B cell (primary cell): ENCODE measurements around the gene MTHFD1L. TPM values are rescaled to one million over a fixed set of nuclear protein-coding genes. Genes with fewer than 3 reads are reported as not detected.

ENCODE experiments used
- ATAC-seq: fragments of 200-7000 bp; cut with Tn5 transposase; one replicate; pipeline ENCODE4 v1.10.0; 2021; ENCODE audit warnings: low read depth, mild to moderate bottlenecking, moderate number of reproducible peaks, moderate library complexity
- CTCF ChIA-PET: fragments of 350-600 bp; sonication (Branson Sonifier 250); formaldehyde crosslinking; loops from one replicate; lab custom pipeline; 2021; ENCODE audit warnings: antibody characterized with exemption, inconsistent platforms; lab: Charles Lee
- POLR2A ChIA-PET: fragments of 350-600 bp; sonication (Branson Sonifier 250); formaldehyde crosslinking; loops from one replicate; lab custom pipeline; 2021; ENCODE audit warnings: antibody characterized with exemption; lab: Charles Lee
- DNase-seq: peaks from one replicate; pipeline ENCODE4 v3.0.0; 2013
- H2AFZ ChIP-seq: 2 replicates; pipeline ENCODE4 v1.6.1; 2012; ENCODE audit warnings: mild to moderate bottlenecking, low read depth, low read length; ENCODE audit not compliant: insufficient read depth, poor library complexity, severe bottlenecking
- H3K27ac ChIP-seq, 2 donors: 1 replicate in 1 of 2; 2 replicates in 1 of 2; pipeline ENCODE4 v1.5.1; 2012 to 2013; ENCODE audit warnings: low read length in 2 of 2, mild to moderate bottlenecking in 2 of 2, moderate library complexity in 1 of 2
- H3K27me3 ChIP-seq, 4 experiments: fragments of 200-600 bp in 1 of 4; sonication (generic) in 1 of 4; replicated peaks in 1 of 4; 1 replicate in 2 of 4; 2 replicates in 2 of 4; pipeline versions ENCODE4 v1.6.1 to v1.7.0; 2013 to 2016; ENCODE audit warnings: low read length in 3 of 4, mild to moderate bottlenecking in 2 of 4, mixed read lengths in 1 of 4, moderate library complexity in 1 of 4; ENCODE audit not compliant: insufficient read depth in 4 of 4, control insufficient read depth in 3 of 4; ENCODE audit errors: control extremely low read depth in 1 of 4
- H3K36me3 ChIP-seq, 2 experiments: replicated peaks in 1 of 2; 1 replicate in 1 of 2; 2 replicates in 1 of 2; pipeline versions ENCODE4 v1.6.1 to v1.7.1; 2013; ENCODE audit warnings: low read length in 1 of 2; ENCODE audit not compliant: insufficient read depth in 2 of 2, control insufficient read depth in 1 of 2; ENCODE audit errors: control extremely low read depth in 1 of 2, extremely low read depth in 1 of 2
- H3K4me1 ChIP-seq, 2 donors: fragments of 200-600 bp in 1 of 2; sonication (generic) in 1 of 2; 1 replicate in 1 of 2; 2 replicates in 1 of 2; pipeline versions ENCODE4 v1.5.1 to v1.6.1; 2013 to 2017; ENCODE audit warnings: low read length in 2 of 2; ENCODE audit not compliant: control insufficient read depth in 2 of 2, insufficient read depth in 2 of 2
- H3K4me2 ChIP-seq: replicated peaks from 2 replicates; pipeline ENCODE3; 2012; ENCODE audit warnings: mild to moderate bottlenecking, low read depth, low read length; ENCODE audit not compliant: poor library complexity, severe bottlenecking
- H3K4me3 ChIP-seq, 5 experiments: fragments of 200-600 bp in 1 of 5; sonication (generic) in 1 of 5; 1 replicate in 3 of 5; 2 replicates in 2 of 5; pipeline versions ENCODE4 v1.5.1 to v1.7.0; 2011 to 2016; ENCODE audit warnings: low read length in 4 of 5, mild to moderate bottlenecking in 4 of 5, low read depth in 2 of 5, control low read depth in 1 of 5, moderate library complexity in 1 of 5; ENCODE audit not compliant: insufficient read depth in 1 of 5; ENCODE audit errors: control extremely low read depth in 1 of 5, extremely low read depth in 1 of 5
- H3K79me2 ChIP-seq: fragments of 200-600 bp; sonication (generic); one replicate; pipeline ENCODE4 v1.6.0; 2016; ENCODE audit warnings: low read length; ENCODE audit not compliant: control insufficient read depth, insufficient read depth
- H3K9ac ChIP-seq: fragments of 200-600 bp; sonication (generic); 2 replicates; pipeline ENCODE4 v1.6.1; 2017; ENCODE audit warnings: mild to moderate bottlenecking, low read length, moderate library complexity
- H3K9me3 ChIP-seq, 3 donors: one replicate each; pipeline versions ENCODE4 v1.6.1 to v1.7.1; 2013; ENCODE audit warnings: low read length in 2 of 3; ENCODE audit not compliant: control insufficient read depth in 2 of 3, insufficient read depth in 1 of 3; ENCODE audit errors: control extremely low read depth in 1 of 3
- H4K20me1 ChIP-seq: 2 replicates; pipeline ENCODE4 v1.6.0; 2012; ENCODE audit warnings: mild to moderate bottlenecking, low read length; ENCODE audit not compliant: insufficient read depth, control insufficient read depth, poor library complexity, severe bottlenecking
- H3K27ac Mint-ChIP-seq: one replicate; pipeline ENCODE4 v1.8.0; 2021; ENCODE audit warnings: mixed read lengths
- H3K27me3 Mint-ChIP-seq: one replicate; pipeline ENCODE4 v1.8.0; 2021; ENCODE audit warnings: mixed read lengths
- H3K4me1 Mint-ChIP-seq: one replicate; pipeline ENCODE4 v1.8.0; 2021; ENCODE audit warnings: mixed read lengths
- H3K4me3 Mint-ChIP-seq: one replicate; pipeline ENCODE4 v1.8.0; 2021; ENCODE audit warnings: mixed read lengths
- H3K9me3 Mint-ChIP-seq: one replicate; pipeline ENCODE4 v1.8.0; 2022; ENCODE audit warnings: mixed read lengths; ENCODE audit not compliant: insufficient read depth
- EZH2 ChIP-seq: IDR thresholded peaks from 2 replicates; pipeline ENCODE4 v1.6.1; 2012; ENCODE audit warnings: borderline replicate concordance, low read depth, mild to moderate bottlenecking, moderate library complexity, low read length; ENCODE audit not compliant: insufficient read depth, poor library complexity, severe bottlenecking
- WGBS: methylation state at CpG from one replicate; pipeline ENCODE4 v1.1.5; 2013; ENCODE audit warnings: missing lambda C conversion rate; ENCODE audit not compliant: insufficient coverage; 5-methylcytosine and 5-hydroxymethylcytosine counted together
- intact Hi-C: fragments of 100-400 bp; cut with micrococcal nuclease; formaldehyde crosslinking; loops from one replicate; pipeline ENCODE4 v1.10.0; 2022
- polyA plus RNA-seq: library from polyadenylated mRNA; depleted of rRNA; stranded (reverse); fragments of >200 nt; gene quantifications from 2 replicates; pipeline ENCODE4 v1.2.3, GENCODE V29; 2012
- total RNA-seq, 2 donors: library from RNA; stranded (reverse); fragments of 120-200 nt in 1 of 2; gene quantifications; 1 replicate in 1 of 2; 2 replicates in 1 of 2; pipeline versions ENCODE4 v1.2.3 to v1.2.4, GENCODE V29; 2013 to 2022
- TF ChIP-seq, protein P1 (sequence below): fragments of 200-600 bp; IDR thresholded peaks from one replicate; pipeline ENCODE4 v1.8.0; 2022; ENCODE audit warnings: antibody characterized with exemption, mild to moderate bottlenecking

The MTHFD1L gene
- total and polyA plus RNA-seq, 2 donors (not counting 1 experiment from before 2014, with no cell fraction given): 2.9 to 16.1 TPM

DNA sequence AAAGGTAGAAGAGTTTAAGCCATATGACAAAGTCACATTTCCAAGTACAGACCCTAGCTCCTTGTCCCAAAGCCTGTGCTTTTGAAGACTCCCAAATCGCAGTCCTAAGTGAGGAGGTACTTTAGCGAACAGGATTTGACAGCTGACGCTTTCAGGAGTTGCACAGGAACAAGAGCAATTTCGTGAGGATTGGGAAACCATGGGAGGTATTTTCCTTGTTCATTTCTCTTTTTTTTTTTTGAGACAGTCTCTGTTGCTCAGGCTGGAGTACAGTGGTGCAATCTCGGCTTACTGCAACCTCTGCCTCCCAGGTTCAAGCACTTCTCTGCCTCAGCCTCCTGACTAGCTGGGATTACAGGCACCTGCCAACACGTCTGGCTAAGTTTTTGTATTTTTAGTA, 150.6 kb downstream of the MTHFD1L start:
- WGBS: no CpG with 5 or more reads among the region's 6 CpGs
- Histone ChIP-seq H3K4me2 (no peak overlapping the region), H3K27me3 (no peaks in the 10 kb centered on the region), H3K36me3 (no peaks in the 10 kb centered on the region), H3K9ac (no peak overlapping the region), H3K27ac (no peak overlapping the region), H2AFZ (no peak overlapping the region), H3K4me3 (no peak overlapping the region), H4K20me1 (no peaks in the 10 kb centered on the region), H3K79me2 (no peaks in the 10 kb centered on the region), H3K9me3 (no peaks in the 10 kb centered on the region), H3K4me1 (peaks cover 0 to 4% of the 10 kb centered on the region in 2 donors)
- ChIA-PET POLR2A (no interaction called here), CTCF (interaction anchor here (3.0 to 8.3 kb wide), 4 partner anchors 11 to 318 kb away, joined by 17 to 100 read pairs (median 18); no protein-coding TSS in a partner anchor)
- DNase-seq (no peak), ATAC-seq (no peak)
- Mint-ChIP-seq H3K4me1 (peaks cover 3% of the 10 kb centered on the region), H3K4me3 (no peak overlapping the region), H3K27me3 (no peaks in the 10 kb centered on the region), H3K27ac (no peak overlapping the region), H3K9me3 (no peaks in the 10 kb centered on the region)
- intact Hi-C loops: no loop called here
- TF ChIP-seq, protein P1, sequence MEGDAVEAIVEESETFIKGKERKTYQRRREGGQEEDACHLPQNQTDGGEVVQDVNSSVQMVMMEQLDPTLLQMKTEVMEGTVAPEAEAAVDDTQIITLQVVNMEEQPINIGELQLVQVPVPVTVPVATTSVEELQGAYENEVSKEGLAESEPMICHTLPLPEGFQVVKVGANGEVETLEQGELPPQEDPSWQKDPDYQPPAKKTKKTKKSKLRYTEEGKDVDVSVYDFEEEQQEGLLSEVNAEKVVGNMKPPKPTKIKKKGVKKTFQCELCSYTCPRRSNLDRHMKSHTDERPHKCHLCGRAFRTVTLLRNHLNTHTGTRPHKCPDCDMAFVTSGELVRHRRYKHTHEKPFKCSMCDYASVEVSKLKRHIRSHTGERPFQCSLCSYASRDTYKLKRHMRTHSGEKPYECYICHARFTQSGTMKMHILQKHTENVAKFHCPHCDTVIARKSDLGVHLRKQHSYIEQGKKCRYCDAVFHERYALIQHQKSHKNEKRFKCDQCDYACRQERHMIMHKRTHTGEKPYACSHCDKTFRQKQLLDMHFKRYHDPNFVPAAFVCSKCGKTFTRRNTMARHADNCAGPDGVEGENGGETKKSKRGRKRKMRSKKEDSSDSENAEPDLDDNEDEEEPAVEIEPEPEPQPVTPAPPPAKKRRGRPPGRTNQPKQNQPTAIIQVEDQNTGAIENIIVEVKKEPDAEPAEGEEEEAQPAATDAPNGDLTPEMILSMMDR: no peak
- TF ChIP-seq EZH2: no peak

- H3K27ac ChIP-seq: no peak overlapping the region
- intact Hi-C loops: no loop called here
- Mint-ChIP-seq H3K27ac (no peak overlapping the region), H3K9me3 (no peaks in the 10 kb centered on the region), H3K27me3 (no peaks in the 10 kb centered on the region), H3K4me1 (peaks cover 3% of the 10 kb centered on the region), H3K4me3 (no peak overlapping the region)
- H3K27me3 ChIP-seq: no peaks in the 10 kb centered on the region
- TF ChIP-seq, protein P1: no peak
- TF ChIP-seq EZH2: no peak
- POLR2A ChIA-PET: no interaction called here
- WGBS: no CpG with 5 or more reads among the region's 8 CpGs
- H3K9ac ChIP-seq: no peak overlapping the region
- H3K4me2 ChIP-seq: no peak overlapping the region
- H3K4me1 ChIP-seq: peaks cover 0 to 4% of the 10 kb centered on the region in 2 donors
- H3K9me3 ChIP-seq: no peaks in the 10 kb centered on the region
- H3K79me2 ChIP-seq: no peaks in the 10 kb centered on the region
- DNase-seq (no peak), ATAC-seq (no peak)
- no peak overlapping the region for H2AFZ ChIP-seq
- H4K20me1 ChIP-seq: no peaks in the 10 kb centered on the region
- no peaks in the 10 kb centered on the region for H3K36me3 ChIP-seq
- CTCF ChIA-PET: interaction anchor here (0.6 to 8.3 kb wide), 2 partner anchors 9 to 306 kb away, joined by 3 to 100 read pairs; no protein-coding TSS in a partner anchor
- H3K4me3 ChIP-seq: no peak overlapping the region
Observed at GRCh38 chr6:151018046-151018445, 152.5 kb downstream of the MTHFD1L start.
